Measurements from ENCODE around the gene DDI2. TPM values are rescaled to one million over a fixed set of nuclear protein-coding genes. Genes with fewer than 3 reads are reported as not detected.
"Not testable (repeated sequence)": the region's sequence is repeated elsewhere in the genome, so short reads cannot be mapped to it uniquely, and the experiment has no call there.

The DDI2 gene
- total RNA-seq, 1 donor from 2014 or later = 23.3 TPM

DNA sequence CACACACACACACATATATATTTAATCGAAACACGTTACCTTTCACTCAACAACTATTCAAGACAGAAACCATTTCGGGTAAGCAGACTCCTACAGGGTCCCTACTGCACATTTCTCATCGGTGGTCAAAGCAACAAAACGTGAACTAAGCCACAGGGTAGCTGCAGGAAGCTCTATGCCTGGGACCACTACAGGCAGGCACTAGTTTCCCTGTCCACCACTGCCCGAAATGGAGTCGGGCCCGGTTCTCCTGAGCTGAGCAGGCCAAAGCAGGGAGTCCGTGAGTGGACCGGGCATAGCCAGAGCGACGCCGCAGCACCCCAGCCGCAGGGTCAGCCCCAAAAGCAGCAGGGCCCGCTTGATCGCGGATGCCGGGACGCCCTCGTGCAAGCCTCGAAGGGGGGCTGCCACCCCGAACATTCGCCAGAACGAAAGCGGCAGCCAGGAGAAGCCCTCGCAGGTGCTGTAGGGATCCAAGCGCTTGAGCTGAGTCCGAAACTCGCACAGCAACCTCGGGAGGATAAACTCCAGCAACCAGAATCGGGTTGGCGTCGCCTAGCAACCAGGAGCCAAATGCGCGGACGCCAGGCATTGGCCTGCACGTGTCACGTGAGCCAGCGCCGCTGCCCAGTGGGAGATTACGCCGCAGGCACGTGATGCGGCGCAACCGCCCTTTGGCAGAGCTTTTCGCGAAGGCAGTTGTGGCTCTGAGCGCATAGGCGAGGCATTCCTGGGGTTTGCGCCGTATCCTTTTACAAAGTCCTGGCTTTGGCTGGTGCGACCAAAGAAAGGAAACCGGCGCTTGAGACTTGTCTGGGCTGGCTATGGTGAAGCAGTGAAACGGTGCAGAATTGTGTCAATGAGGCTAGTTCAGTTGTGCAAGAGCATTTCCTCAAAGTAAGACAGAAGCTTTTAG is 13.9 kb upstream of the DDI2 start:
- Histone ChIP-seq H3K4me1 (no peaks in the 10 kb centered on the region), H3K4me3 (peak overlapping the region; percentile 64), H4K20me1 (ENCODE audit: low read depth) (no peaks in the 10 kb centered on the region), H3K9ac (no peak overlapping the region), H3K27me3 (peaks cover 29% of the 10 kb centered on the region), H3K79me2 (ENCODE audit: low read depth) (no peaks in the 10 kb centered on the region), H2AFZ (replicated peaks) (peak overlapping the region; percentile 97), H3K9me3 (ENCODE audit: low read depth) (no peaks in the 10 kb centered on the region), H3K4me2 (peak overlapping the region; percentile 93), H3K36me3 (no peaks in the 10 kb centered on the region), H3F3A (ENCODE audit: low read depth) (peaks cover 11% of the 10 kb centered on the region), H3K27ac (no peak overlapping the region)
- Mint-ChIP-seq H3K4me1 (peaks cover 16% of the 10 kb centered on the region), H3K36me3 (no peaks in the 10 kb centered on the region), H3K27me3 (ENCODE audit: insufficient read depth, low read depth) (peaks cover 3% of the 10 kb centered on the region), H3K4me3 (peak overlapping the region; percentile 92), H3K9me3 (no peaks in the 10 kb centered on the region), H3K27ac (peak overlapping the region; percentile 92)
- peak; percentile 97 for DNase-seq (ENCODE audit: low spot score)
- TF ChIP-seq EZH2phosphoT487 (IDR thresholded peaks at IDR 0.05) (no peak), EZH2 (IDR thresholded peaks at IDR 0.05) (no peak)
- TF ChIP-seq, protein P1, sequence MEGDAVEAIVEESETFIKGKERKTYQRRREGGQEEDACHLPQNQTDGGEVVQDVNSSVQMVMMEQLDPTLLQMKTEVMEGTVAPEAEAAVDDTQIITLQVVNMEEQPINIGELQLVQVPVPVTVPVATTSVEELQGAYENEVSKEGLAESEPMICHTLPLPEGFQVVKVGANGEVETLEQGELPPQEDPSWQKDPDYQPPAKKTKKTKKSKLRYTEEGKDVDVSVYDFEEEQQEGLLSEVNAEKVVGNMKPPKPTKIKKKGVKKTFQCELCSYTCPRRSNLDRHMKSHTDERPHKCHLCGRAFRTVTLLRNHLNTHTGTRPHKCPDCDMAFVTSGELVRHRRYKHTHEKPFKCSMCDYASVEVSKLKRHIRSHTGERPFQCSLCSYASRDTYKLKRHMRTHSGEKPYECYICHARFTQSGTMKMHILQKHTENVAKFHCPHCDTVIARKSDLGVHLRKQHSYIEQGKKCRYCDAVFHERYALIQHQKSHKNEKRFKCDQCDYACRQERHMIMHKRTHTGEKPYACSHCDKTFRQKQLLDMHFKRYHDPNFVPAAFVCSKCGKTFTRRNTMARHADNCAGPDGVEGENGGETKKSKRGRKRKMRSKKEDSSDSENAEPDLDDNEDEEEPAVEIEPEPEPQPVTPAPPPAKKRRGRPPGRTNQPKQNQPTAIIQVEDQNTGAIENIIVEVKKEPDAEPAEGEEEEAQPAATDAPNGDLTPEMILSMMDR (IDR thresholded peaks at IDR 0.05) = no peak

DNA sequence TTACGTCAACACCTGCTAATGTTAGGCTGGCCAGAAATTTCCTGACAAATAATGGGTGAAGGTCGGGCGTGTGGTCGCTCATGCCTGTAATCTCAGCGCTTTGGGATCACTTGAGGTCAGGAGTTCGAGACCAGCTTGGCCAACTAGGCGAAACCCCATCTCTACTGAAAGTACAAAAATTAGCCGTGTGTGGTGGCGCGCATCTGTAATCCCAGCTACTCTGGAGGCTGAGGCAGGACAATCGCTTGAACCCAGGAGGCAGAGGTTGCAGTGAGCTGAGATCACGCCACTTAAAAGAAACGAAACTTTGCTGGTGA is 13.3 kb upstream of the DDI2 start:
- not testable (repeated sequence) for DNase-seq (ENCODE audit: low spot score); H3K4me1 ChIP-seq; H3K27ac ChIP-seq; H3K36me3 Mint-ChIP-seq; H3K79me2 ChIP-seq (ENCODE audit: low read depth); H3K36me3 ChIP-seq; H3K27me3 Mint-ChIP-seq (ENCODE audit: insufficient read depth, low read depth); H3K9me3 Mint-ChIP-seq; H4K20me1 ChIP-seq (ENCODE audit: low read depth); H3K9ac ChIP-seq; H3K9me3 ChIP-seq (ENCODE audit: low read depth)
- Mint-ChIP-seq H3K4me3 (peak overlapping the region; percentile 92), H3K4me1 (peaks cover 16% of the 10 kb centered on the region), H3K27ac (peak overlapping the region; percentile 50)
- Histone ChIP-seq H2AFZ (replicated peaks) (peak overlapping the region; percentile 97), H3K4me3 (peak overlapping the region; percentile 64), H3K27me3 (peaks cover 29% of the 10 kb centered on the region), H3F3A (ENCODE audit: low read depth) (peaks cover 11% of the 10 kb centered on the region), H3K4me2 (peak overlapping the region; percentile 93)

DNA sequence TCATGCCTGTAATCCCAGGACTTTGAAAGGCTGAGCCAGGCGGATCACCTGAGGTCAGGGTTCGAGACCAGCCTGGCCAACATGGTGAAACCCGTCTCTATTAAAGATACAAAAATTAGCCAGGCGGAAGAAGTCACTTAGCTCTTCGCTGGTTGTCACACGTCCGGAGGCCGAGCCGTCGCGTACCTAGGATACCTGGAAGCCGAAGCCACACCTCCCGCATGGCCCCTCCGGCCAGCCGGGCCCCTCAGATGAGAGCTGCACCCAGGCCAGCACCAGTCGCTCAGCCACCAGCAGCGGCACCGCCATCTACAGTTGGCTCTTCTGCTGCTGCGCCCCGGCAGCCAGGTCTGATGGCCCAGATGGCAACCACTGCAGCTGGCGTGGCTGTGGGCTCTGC is 12.9 kb upstream of the DDI2 start:
- H3F3A ChIP-seq (ENCODE audit: low read depth) = peaks cover 11% of the 10 kb centered on the region
- not testable (repeated sequence) for H3K4me2 ChIP-seq; H3K9me3 Mint-ChIP-seq; H4K20me1 ChIP-seq (ENCODE audit: low read depth); H3K4me1 ChIP-seq; H3K4me3 ChIP-seq; H3K36me3 ChIP-seq; H3K36me3 Mint-ChIP-seq; H3K27ac ChIP-seq; H3K27me3 Mint-ChIP-seq (ENCODE audit: insufficient read depth, low read depth); H3K9ac ChIP-seq; H2AFZ ChIP-seq (replicated peaks); H3K79me2 ChIP-seq (ENCODE audit: low read depth); H3K9me3 ChIP-seq (ENCODE audit: low read depth); H3K27ac Mint-ChIP-seq; DNase-seq (ENCODE audit: low spot score)
- H3K27me3 ChIP-seq = peaks cover 29% of the 10 kb centered on the region
- Mint-ChIP-seq H3K4me1 (peaks cover 16% of the 10 kb centered on the region), H3K4me3 (peak overlapping the region; percentile 92)

DNA sequence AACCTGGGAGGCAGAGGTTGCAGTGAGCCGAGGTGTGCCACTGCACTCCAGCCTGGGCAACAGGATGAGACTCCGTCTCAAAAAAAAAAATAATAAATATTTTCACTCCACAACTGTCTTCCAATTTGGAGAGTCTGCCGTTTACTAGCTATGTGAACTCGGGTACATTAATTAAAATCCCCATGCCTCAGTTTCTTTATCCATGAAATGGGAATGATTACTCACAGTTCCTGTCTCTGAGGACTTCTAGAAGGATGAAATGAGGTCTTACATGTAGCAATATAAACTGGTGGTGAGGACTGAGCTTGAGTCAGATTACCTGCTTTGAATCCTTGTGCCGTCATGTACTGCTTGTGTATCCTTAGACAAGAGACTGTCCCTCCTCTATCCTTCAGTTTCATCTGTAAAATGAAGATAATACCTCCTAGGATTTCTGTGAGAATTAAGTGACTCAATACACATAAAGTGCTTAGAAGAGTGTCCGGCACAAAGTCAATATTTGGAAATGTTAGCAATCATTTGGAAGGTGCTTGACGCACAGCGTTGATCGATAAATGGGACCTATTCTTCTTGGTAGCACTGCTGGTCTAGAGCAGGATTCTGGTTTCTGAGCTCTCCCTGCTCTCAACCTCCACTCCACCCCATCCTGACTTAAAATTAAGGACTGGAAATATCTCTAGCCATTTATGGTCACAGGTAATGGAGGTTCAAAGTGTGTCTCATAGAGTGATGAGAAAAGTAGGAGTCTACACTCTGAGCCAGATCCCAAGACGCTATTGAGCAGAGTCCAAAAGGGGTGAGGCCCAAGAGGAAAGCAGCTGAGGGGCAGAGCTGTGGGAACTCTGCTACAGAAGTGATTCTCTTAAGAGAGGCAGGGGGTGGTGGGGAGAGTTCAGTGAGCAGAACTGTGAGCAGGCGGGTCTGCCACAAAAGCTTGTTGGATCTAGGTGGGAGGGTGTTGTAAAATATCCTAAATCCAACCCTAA is 11.6 kb upstream of the DDI2 start:
- TF ChIP-seq EZH2 (IDR thresholded peaks at IDR 0.05) = no peak
- no peak overlapping the region for H2AFZ ChIP-seq (replicated peaks)

More for the DNA sequence above, 11.6 kb upstream of the DDI2 start:
- H3K9me3 ChIP-seq (ENCODE audit: low read depth) = no peaks in the 10 kb centered on the region
- H3K9ac ChIP-seq = no peak overlapping the region
- Mint-ChIP-seq H3K4me1 (peaks cover 16% of the 10 kb centered on the region), H3K27me3 (ENCODE audit: insufficient read depth, low read depth) (no peaks in the 10 kb centered on the region), H3K4me3 (no peak overlapping the region), H3K27ac (no peak overlapping the region), H3K9me3 (no peaks in the 10 kb centered on the region), H3K36me3 (no peaks in the 10 kb centered on the region)
- no peaks in the 10 kb centered on the region for H3K4me1 ChIP-seq
- no peaks in the 10 kb centered on the region for H3K36me3 ChIP-seq
- peaks cover 11% of the 10 kb centered on the region for H3F3A ChIP-seq (ENCODE audit: low read depth)
- no peak overlapping the region for H3K4me3 ChIP-seq
- no peaks in the 10 kb centered on the region for H3K79me2 ChIP-seq (ENCODE audit: low read depth)
- no peak overlapping the region for H3K4me2 ChIP-seq
- no peak for DNase-seq (ENCODE audit: low spot score)
- peaks cover 29% of the 10 kb centered on the region for H3K27me3 ChIP-seq
- H4K20me1 ChIP-seq (ENCODE audit: low read depth) = no peaks in the 10 kb centered on the region
- H3K27ac ChIP-seq = no peak overlapping the region
